Left lung (tissue), 10 donors: ENCODE data around the gene BBX. TPM values are rescaled to one million over a fixed set of nuclear protein-coding genes. Genes with fewer than 3 reads are reported as not detected.
"Not testable (repeated sequence)": the region's sequence is repeated elsewhere in the genome, so short reads cannot be mapped to it uniquely, and the experiment has no call there.

Source experiments
- ATAC-seq: fragments of 200-7000 bp; cut with Tn5 transposase; one replicate; pipeline ENCODE4 v1.9.1; 2020; ENCODE audit warnings: moderate library complexity
- DNase-seq, 4 donors: peaks; one replicate each; pipeline ENCODE4 v3.0.0-alpha.2; 2013 to 2020
- H3K27ac ChIP-seq, 2 donors: fragments of 200-600 bp; sonication (generic) in 1 of 2; one replicate each; pipeline versions ENCODE4 v1.5.0 to v1.8.0; 2020 to 2021
- H3K27me3 ChIP-seq, 2 donors: fragments of 200-600 bp; sonication (generic) in 1 of 2; one replicate each; pipeline versions ENCODE4 v1.5.0 to v1.8.0; 2020 to 2021
- H3K36me3 ChIP-seq, 2 donors: fragments of 200-600 bp; sonication (generic) in 1 of 2; one replicate each; pipeline versions ENCODE4 v1.5.0 to v1.8.0; 2020 to 2021
- H3K4me1 ChIP-seq, 2 donors: fragments of 200-600 bp; one replicate each; pipeline ENCODE4 v1.8.0; 2021
- H3K4me3 ChIP-seq, 2 donors: fragments of 200-600 bp; sonication (generic) in 1 of 2; one replicate each; pipeline versions ENCODE4 v1.5.0 to v1.8.0; 2020 to 2021; ENCODE audit warnings: mild to moderate bottlenecking in 1 of 2
- H3K9me3 ChIP-seq, 2 donors: fragments of 200-600 bp; sonication (generic) in 1 of 2; one replicate each; pipeline versions ENCODE4 v1.5.0 to v1.8.0; 2020 to 2021
- CTCF ChIP-seq, 2 donors: fragments of 200-600 bp; sonication (generic) in 1 of 2; IDR thresholded peaks; one replicate each; pipeline versions ENCODE4 v1.5.0 to v1.8.0; 2021; ENCODE audit warnings: antibody characterized with exemption in 2 of 2
- intact Hi-C, 2 donors: fragments of 100-400 bp; cut with DNase I; formaldehyde crosslinking; loops; one replicate each; pipeline versions ENCODE4 v1.11.2 to v1.14.2; 2022
- polyA plus RNA-seq, 6 donors: library from polyadenylated mRNA; unstranded; fragments of 120-200 nt; gene quantifications; one replicate each; pipeline ENCODE4 v1.2.1, GENCODE V29; 2013; ENCODE audit not compliant: insufficient read length in 6 of 6
- total RNA-seq, 2 donors: library from RNA; stranded (reverse); fragmentation: NEBNext Ultra II Directional; extraction: Animal tissue kit (Norgen Biotek cat#: 25700); gene quantifications; one replicate each; pipeline ENCODE4 v1.2.1, GENCODE V29; 2021
- donor health status: DM: no; HTN: yes; CAD: no.
- donor health status: DM: no; HTN: no; CAD: no.

Gene BBX
- total and polyA plus RNA-seq, 8 donors: 43.0 to 67.1 (median 53.3) TPM

- H3K4me3 ChIP-seq: no peak overlapping the region
- DNase-seq (no peak), ATAC-seq (no peak)
- H3K4me1 ChIP-seq: no peaks in the 10 kb centered on the region
- H3K9me3 ChIP-seq: no peaks in the 10 kb centered on the region
- no peaks in the 10 kb centered on the region for H3K36me3 ChIP-seq
- intact Hi-C loops: no loop called here
- TF ChIP-seq CTCF (IDR thresholded peaks at IDR 0.05): no peak
- H3K27me3 ChIP-seq: no peaks in the 10 kb centered on the region
- H3K27ac ChIP-seq: no peak overlapping the region
Observed at GRCh38 chr3:107561980-107562379, 39.2 kb downstream of the BBX start.

GRCh38 chr3:107562969-107563529 lies 40.3 kb downstream of the BBX start:
- Histone ChIP-seq H3K4me1 (no peaks in the 10 kb centered on the region), H3K36me3 (no peaks in the 10 kb centered on the region), H3K27ac (no peak overlapping the region), H3K27me3 (no peaks in the 10 kb centered on the region), H3K9me3 (no peaks in the 10 kb centered on the region), H3K4me3 (no peak overlapping the region)
- no peak for ATAC-seq
- no peak for DNase-seq
- intact Hi-C loops: no loop called here
- TF ChIP-seq CTCF (IDR thresholded peaks at IDR 0.05): no peak

- H3K9me3 ChIP-seq, H3K27ac ChIP-seq, H3K4me3 ChIP-seq, H3K4me1 ChIP-seq, ATAC-seq, H3K36me3 ChIP-seq, DNase-seq, H3K27me3 ChIP-seq, intact Hi-C loops: not testable (repeated sequence)
Observed at GRCh38 chr3:107565244-107565643, 42.5 kb downstream of the BBX start.

GRCh38 chr3:107571089-107571488 lies 48.3 kb downstream of the BBX start:
- H3K4me1 ChIP-seq, H3K9me3 ChIP-seq, H3K4me3 ChIP-seq, H3K27ac ChIP-seq, ATAC-seq, intact Hi-C loops, H3K27me3 ChIP-seq, H3K36me3 ChIP-seq: not testable (repeated sequence)
- DNase-seq: peak in 1 of 4 donors; percentile 52

DNA sequence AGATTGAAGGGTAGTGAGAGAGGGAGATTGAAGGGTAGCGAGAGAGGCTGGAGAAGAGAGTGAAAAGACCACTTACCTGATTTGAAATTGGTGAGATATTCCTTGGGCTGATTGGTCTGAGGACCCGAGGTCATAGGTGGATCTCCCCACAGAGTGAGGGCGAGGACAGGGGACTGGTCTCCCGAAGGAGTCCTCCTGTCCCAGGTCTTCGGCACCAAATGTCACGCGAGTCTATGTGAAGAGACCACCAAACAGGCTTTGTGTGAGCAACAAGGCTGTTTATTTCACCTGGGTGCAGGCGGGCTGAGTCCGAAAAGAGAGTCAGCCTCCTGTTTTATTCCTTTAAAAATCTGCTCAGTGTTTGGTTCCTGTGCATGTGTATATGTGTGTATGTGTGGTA lies 48.7 kb downstream of the BBX start:
- H3K4me3 ChIP-seq, H3K27ac ChIP-seq, H3K36me3 ChIP-seq, intact Hi-C loops, H3K4me1 ChIP-seq, DNase-seq, H3K9me3 ChIP-seq, H3K27me3 ChIP-seq, ATAC-seq: not testable (repeated sequence)

DNA sequence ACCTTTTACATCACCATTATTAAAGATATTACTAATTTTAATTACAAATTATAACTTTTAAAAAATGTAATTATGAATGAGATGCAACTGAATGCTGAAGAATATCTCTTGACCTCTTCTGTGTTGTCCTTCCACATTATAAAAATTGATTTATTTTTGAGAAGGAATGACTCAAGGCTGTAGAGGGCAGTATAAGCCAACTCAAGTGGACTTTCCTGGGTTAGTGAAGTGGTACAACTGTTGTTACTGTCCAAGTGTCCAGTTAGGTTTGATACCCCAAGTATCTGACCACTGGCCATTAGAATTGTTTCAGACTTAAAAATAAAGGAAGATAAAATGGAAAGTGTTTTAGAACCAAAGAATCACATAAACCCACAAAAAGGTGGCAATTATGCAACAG lies 51.9 kb downstream of the BBX start:
- Histone ChIP-seq H3K36me3 (no peaks in the 10 kb centered on the region), H3K4me3 (no peak overlapping the region), H3K27ac (no peak overlapping the region), H3K9me3 (no peaks in the 10 kb centered on the region), H3K27me3 (no peaks in the 10 kb centered on the region), H3K4me1 (peaks cover 0 to 5% of the 10 kb centered on the region in 2 donors)
- peak; percentile 33 to 38 for TF ChIP-seq CTCF (IDR thresholded peaks at IDR 0.05)
- DNase-seq (peak in 1 of 4 donors; percentile 16), ATAC-seq (peak; percentile 82)
- intact Hi-C loops: no loop called here

- intact Hi-C loops: no loop called here
- no peak overlapping the region for H3K4me3 ChIP-seq
Observed at GRCh38 chr3:107578091-107578490, 55.3 kb downstream of the BBX start.

More at GRCh38 chr3:107578091-107578490, 55.3 kb downstream of the BBX start:
- Histone ChIP-seq H3K9me3 (no peaks in the 10 kb centered on the region), H3K4me1 (peaks cover 0 to 5% of the 10 kb centered on the region in 2 donors), H3K27me3 (no peaks in the 10 kb centered on the region), H3K36me3 (no peaks in the 10 kb centered on the region), H3K27ac (no peak overlapping the region)
- ATAC-seq (no peak), DNase-seq (no peak)
- TF ChIP-seq CTCF (IDR thresholded peaks at IDR 0.05): no peak
